GM12878 (cell line): ENCODE measurements around the gene MYO6. TPM values are rescaled to one million over a fixed set of nuclear protein-coding genes. Genes with fewer than 3 reads are reported as not detected.

Experiments
- ATAC-seq: fragments of 200-7000 bp; cut with Tn5 transposase; 3 replicates; pipeline ENCODE4 v1.9.1; 2020; ENCODE audit warnings: mild to moderate bottlenecking, moderate library complexity
- BruUV-seq: library from RNA; stranded (reverse); fragments of 400-500 nt; replicated peaks from 2 replicates; lab custom pipeline; 2021; lab: Mats Ljungman, UMichigan
- CTCF ChIA-PET: fragments of 300-600 bp; sonication (Branson Sonifier 250); formaldehyde crosslinking; extraction: SDS; loops from one replicate; lab custom pipeline; 2021; ENCODE audit warnings: inconsistent platforms; lab: Yijun Ruan, JAX
- POLR2A ChIA-PET: fragments of 350-600 bp; formaldehyde crosslinking; extraction: SDS; loops from one replicate; lab custom pipeline; 2021; ENCODE audit warnings: inconsistent platforms; lab: Charles Lee
- RAD21 ChIA-PET: fragments of 300-600 bp; sonication (Branson Sonifier 250); formaldehyde crosslinking; loops from one replicate; lab custom pipeline; 2023; ENCODE audit warnings: antibody characterized with exemption; ENCODE audit not compliant: unreplicated experiment; lab: Charles Lee
- SMC1A ChIA-PET: fragments of 300-600 bp; sonication (Branson Sonifier 250); formaldehyde crosslinking; loops from one replicate; lab custom pipeline; 2023; ENCODE audit not compliant: unreplicated experiment, uncharacterized antibody; lab: Charles Lee
- DNase-seq: peaks from one replicate; pipeline ENCODE4 v3.0.0-alpha.2; 2011; ENCODE audit warnings: low read depth, low spot score
- FAIRE-seq: peaks from 3 replicates; lab custom pipeline; 2011; peaks lifted over from hg19 to GRCh38; lab: Jason Lieb, UNC
- H2AFZ ChIP-seq: 2 replicates; pipeline ENCODE4 v1.6.0; 2011; ENCODE audit warnings: low read depth, low read length, control low read depth; ENCODE audit not compliant: control insufficient read depth
- H3K27ac ChIP-seq: 2 replicates; pipeline ENCODE4 v1.5.1; 2011; ENCODE audit warnings: control low read depth; ENCODE audit not compliant: control insufficient read depth, insufficient read depth
- H3K27me3 ChIP-seq, 2 experiments: replicated peaks in 1 of 2; 2 replicates each; pipeline versions ENCODE4 v1.6.0 to v1.6.1; 2011; ENCODE audit warnings: low read length in 1 of 2; ENCODE audit not compliant: control insufficient read depth in 2 of 2, insufficient read depth in 2 of 2
- H3K36me3 ChIP-seq, 2 experiments: 2 replicates each; pipeline ENCODE4 v1.5.1; 2011; ENCODE audit warnings: low read length in 1 of 2; ENCODE audit not compliant: control insufficient read depth in 2 of 2, insufficient read depth in 2 of 2
- H3K4me1 ChIP-seq: 2 replicates; pipeline ENCODE4 v1.6.1; 2011; ENCODE audit warnings: mild to moderate bottlenecking, low read length, moderate library complexity, mixed read lengths; ENCODE audit not compliant: control insufficient read depth, insufficient read depth
- H3K4me2 ChIP-seq: 2 replicates; pipeline ENCODE4 v1.6.0; 2011; ENCODE audit warnings: control low read depth; ENCODE audit not compliant: control insufficient read depth, insufficient read depth
- H3K4me3 ChIP-seq: fragments of 200-600 bp; sonication (generic); 2 replicates; pipeline ENCODE4 v1.5.1; 2016
- H3K79me2 ChIP-seq: 2 replicates; pipeline ENCODE4 v1.6.0; 2011; ENCODE audit warnings: low read length; ENCODE audit not compliant: control insufficient read depth, insufficient read depth
- H3K9ac ChIP-seq: 2 replicates; pipeline ENCODE4 v1.8.0; 2011; ENCODE audit warnings: low read length, control low read depth, mixed read lengths; ENCODE audit not compliant: control insufficient read depth, insufficient read depth
- H3K9me3 ChIP-seq: replicated peaks from 3 replicates; pipeline ENCODE4 v1.5.1; 2011; ENCODE audit warnings: mild to moderate bottlenecking, low read length; ENCODE audit not compliant: control insufficient read depth, insufficient read depth
- H4K20me1 ChIP-seq: 2 replicates; pipeline ENCODE4 v1.6.0; 2011; ENCODE audit not compliant: control insufficient read depth, insufficient read depth
- BRCA1 ChIP-seq: IDR thresholded peaks from 2 replicates; pipeline ENCODE4 v1.6.1; 2011; ENCODE audit warnings: low read depth, low read length, improper control_type of control experiment
- GABPA ChIP-seq: IDR thresholded peaks from 2 replicates; pipeline ENCODE4 v1.6.1; 2014; ENCODE audit warnings: antibody characterized with exemption, low read depth, mild to moderate bottlenecking, inconsistent platforms
- IRF4 ChIP-seq: IDR thresholded peaks from 2 replicates; pipeline ENCODE4 v1.6.1; 2011; ENCODE audit warnings: low read depth, low read length
- KDM1A ChIP-seq: fragments of 200-600 bp; sonication (generic); IDR thresholded peaks from 2 replicates; pipeline ENCODE4 v1.6.1; 2016; ENCODE audit warnings: borderline replicate concordance
- MEF2A ChIP-seq: IDR thresholded peaks from 2 replicates; pipeline ENCODE4 v1.6.1; 2011; ENCODE audit warnings: low read depth, mild to moderate bottlenecking, low read length, moderate library complexity; ENCODE audit not compliant: insufficient read depth
- RBBP5 ChIP-seq: fragments of 200-600 bp; sonication (generic); conservative IDR thresholded peaks from 2 replicates; pipeline ENCODE4 v1.6.1; 2016
- SIX5 ChIP-seq: IDR thresholded peaks from 2 replicates; pipeline ENCODE4 v1.6.1; 2011; ENCODE audit warnings: mild to moderate bottlenecking, low read depth, low read length, moderate library complexity; ENCODE audit not compliant: severe bottlenecking
- SMARCA5 ChIP-seq: fragments of 450-650 bp; IDR thresholded peaks from 2 replicates; pipeline ENCODE4 v1.6.1; 2017; ENCODE audit warnings: mild to moderate bottlenecking
- TBL1XR1 ChIP-seq: IDR thresholded peaks from 2 replicates; pipeline ENCODE4 v1.6.1; 2012; ENCODE audit warnings: low read depth, low read length, improper control_type of control experiment
- ZNF687 ChIP-seq: fragments of 450-650 bp; IDR thresholded peaks from 2 replicates; pipeline ENCODE4 v1.6.1; 2017; ENCODE audit warnings: mild to moderate bottlenecking, moderate library complexity
- WGBS: methylation state at CpG from one replicate; pipeline ENCODE4 v1.1.6; 2016; ENCODE audit warnings: low lambda C conversion rate; ENCODE audit not compliant: insufficient replicate concordance, insufficient coverage; ENCODE audit errors: missing lambda C conversion rate; 5-methylcytosine and 5-hydroxymethylcytosine counted together
- in situ Hi-C: fragments of 300-500 bp; cut with MboI; formaldehyde crosslinking; loops from 9 replicates; pipeline ENCODE4 v1.14.3; 2018; ENCODE audit warnings: mixed read lengths
- intact Hi-C: fragments of 100-400 bp; cut with micrococcal nuclease; formaldehyde crosslinking; loops from one replicate; pipeline ENCODE4 v1.14.2; 2022; ENCODE audit not compliant: unreplicated experiment
- polyA plus RNA-seq, 11 experiments: library from polyadenylated mRNA; depleted of rRNA in 4 of 11; unstranded in 6 of 11; stranded (reverse) in 5 of 11; fragments of >200 nt; fragmentation: Nextera tagmentation in 4 of 11; fragmentation: Illumina TruSeq in 1 of 11; extraction: Ambion mirVana in 4 of 11; extraction: Trizol in 1 of 11; gene quantifications; 1 replicate in 1 of 11; 2 replicates in 10 of 11; pipeline versions ENCODE4 v1.2.1 to v1.2.3, GENCODE V29; 2011 to 2016; ENCODE audit warnings: inconsistent platforms in 2 of 11, missing spikeins in 2 of 11, low read depth in 1 of 11
- total RNA-seq, 4 experiments: library from RNA; depleted of rRNA in 3 of 4; stranded (reverse); fragments of >200 nt in 3 of 4; fragmentation: Illumina TruSeq in 1 of 4; extraction: Trizol in 1 of 4; gene quantifications; 2 replicates each; pipeline versions ENCODE4 v1.2.1 to v1.2.3, GENCODE V29; 2013 to 2021
- TF ChIP-seq, protein P1 (sequence below): fragments of 450-650 bp; IDR thresholded peaks from 2 replicates; pipeline ENCODE4 v1.6.1; 2016; ENCODE audit warnings: mild to moderate bottlenecking, moderate library complexity, borderline replicate concordance
- TF ChIP-seq, protein P2 (sequence below): fragments of 450-650 bp; IDR thresholded peaks from 2 replicates; pipeline ENCODE4 v1.6.1; 2016; ENCODE audit warnings: mild to moderate bottlenecking

Gene MYO6
- total and polyA plus RNA-seq, 10 of the 15 experiments (the other 5 are each of a cell fraction or from before 2014, with no cell fraction given), result 7.9 to 30.4 (median 16.8) TPM

DNA sequence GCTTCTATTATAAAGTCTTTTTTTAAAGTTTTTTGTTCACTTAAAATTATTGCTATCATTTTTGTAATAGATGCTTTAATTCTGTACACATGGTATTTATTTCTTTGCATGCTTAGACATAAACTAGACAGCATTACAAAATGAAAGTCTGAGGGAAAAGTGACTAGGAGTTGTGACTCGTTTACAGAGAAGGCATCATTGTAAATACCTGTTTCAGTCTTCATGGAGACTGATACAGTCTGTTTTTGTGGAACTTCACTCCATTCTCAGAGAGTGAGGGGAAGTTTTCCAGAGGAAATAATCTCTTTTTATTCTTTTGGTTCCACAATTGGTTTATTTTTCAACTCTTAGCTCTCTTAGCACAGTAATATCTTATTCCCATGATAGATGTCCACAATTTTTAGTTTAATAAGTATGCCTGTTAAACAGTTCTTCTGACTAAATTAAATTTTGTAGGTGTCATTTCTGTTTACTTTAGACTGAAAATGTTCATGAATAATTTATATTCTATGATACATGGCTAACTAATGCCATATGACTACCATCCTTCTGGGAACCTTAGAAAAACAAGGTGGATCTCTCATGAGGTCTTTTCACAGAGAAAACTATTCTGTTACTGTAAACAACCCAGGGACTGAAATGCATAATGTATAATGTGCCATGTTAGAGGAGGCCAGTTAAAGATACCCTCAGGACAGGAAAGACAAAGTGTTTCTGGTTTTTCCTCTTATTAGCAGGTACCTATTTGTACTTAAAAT lies 69.2 kb downstream of the MYO6 start (continued):
- TF ChIP-seq SIX5, result no peak
- no peak for TF ChIP-seq KDM1A
- TF ChIP-seq, protein P1, sequence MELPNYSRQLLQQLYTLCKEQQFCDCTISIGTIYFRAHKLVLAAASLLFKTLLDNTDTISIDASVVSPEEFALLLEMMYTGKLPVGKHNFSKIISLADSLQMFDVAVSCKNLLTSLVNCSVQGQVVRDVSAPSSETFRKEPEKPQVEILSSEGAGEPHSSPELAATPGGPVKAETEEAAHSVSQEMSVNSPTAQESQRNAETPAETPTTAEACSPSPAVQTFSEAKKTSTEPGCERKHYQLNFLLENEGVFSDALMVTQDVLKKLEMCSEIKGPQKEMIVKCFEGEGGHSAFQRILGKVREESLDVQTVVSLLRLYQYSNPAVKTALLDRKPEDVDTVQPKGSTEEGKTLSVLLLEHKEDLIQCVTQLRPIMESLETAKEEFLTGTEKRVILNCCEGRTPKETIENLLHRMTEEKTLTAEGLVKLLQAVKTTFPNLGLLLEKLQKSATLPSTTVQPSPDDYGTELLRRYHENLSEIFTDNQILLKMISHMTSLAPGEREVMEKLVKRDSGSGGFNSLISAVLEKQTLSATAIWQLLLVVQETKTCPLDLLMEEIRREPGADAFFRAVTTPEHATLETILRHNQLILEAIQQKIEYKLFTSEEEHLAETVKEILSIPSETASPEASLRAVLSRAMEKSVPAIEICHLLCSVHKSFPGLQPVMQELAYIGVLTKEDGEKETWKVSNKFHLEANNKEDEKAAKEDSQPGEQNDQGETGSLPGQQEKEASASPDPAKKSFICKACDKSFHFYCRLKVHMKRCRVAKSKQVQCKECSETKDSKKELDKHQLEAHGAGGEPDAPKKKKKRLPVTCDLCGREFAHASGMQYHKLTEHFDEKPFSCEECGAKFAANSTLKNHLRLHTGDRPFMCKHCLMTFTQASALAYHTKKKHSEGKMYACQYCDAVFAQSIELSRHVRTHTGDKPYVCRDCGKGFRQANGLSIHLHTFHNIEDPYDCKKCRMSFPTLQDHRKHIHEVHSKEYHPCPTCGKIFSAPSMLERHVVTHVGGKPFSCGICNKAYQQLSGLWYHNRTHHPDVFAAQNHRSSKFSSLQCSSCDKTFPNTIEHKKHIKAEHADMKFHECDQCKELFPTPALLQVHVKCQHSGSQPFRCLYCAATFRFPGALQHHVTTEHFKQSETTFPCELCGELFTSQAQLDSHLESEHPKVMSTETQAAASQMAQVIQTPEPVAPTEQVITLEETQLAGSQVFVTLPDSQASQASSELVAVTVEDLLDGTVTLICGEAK, result no peak
- TF ChIP-seq GABPA, result no peak
- TF ChIP-seq RBBP5, result no peak
- TF ChIP-seq, all 136 proteins: peak for 0

GRCh38 chr6:75819776-75820487 lies 70.9 kb downstream of the MYO6 start:
- no peaks in the 10 kb centered on the region for H3K9me3 ChIP-seq
- ATAC-seq, result no peak
- no peaks in the 10 kb centered on the region for H4K20me1 ChIP-seq
- ChIA-PET POLR2A (interaction anchor here (1.0 kb wide), 1 partner anchor 10 kb away, joined by 3 read pairs; no protein-coding TSS in a partner anchor), SMC1A (interaction anchor here (0.8 to 2.7 kb wide), 5 partner anchors 10 to 69 kb away, joined by 3 to 9 read pairs (median 4); no protein-coding TSS in a partner anchor), CTCF (interaction anchor here (0.6 to 1.4 kb wide), 3 partner anchors 21 to 73 kb away, joined by 3 to 6 read pairs (median 3); no protein-coding TSS in a partner anchor), RAD21 (no interaction called here)
- no peaks in the 10 kb centered on the region for H3K79me2 ChIP-seq
- no peak overlapping the region for H2AFZ ChIP-seq
- no TSS peak for BruUV-seq
- H3K4me2 ChIP-seq, result no peak overlapping the region
- H3K36me3 ChIP-seq, result no peaks in the 10 kb centered on the region; a peak in 1 of 4 replicates
- no peak overlapping the region for H3K4me3 ChIP-seq
- DNase-seq, result no peak
- H3K9ac ChIP-seq, result no peak overlapping the region
- in situ Hi-C loops, result no loop called here
- no peak for FAIRE-seq
- H3K27me3 ChIP-seq, result no peaks in the 10 kb centered on the region
- 56% methylated on average over 5 of the region's 5 CpGs for WGBS
- H3K4me1 ChIP-seq, result no peaks in the 10 kb centered on the region
- intact Hi-C loops, result no loop called here
- no peak overlapping the region for H3K27ac ChIP-seq
- TF ChIP-seq SMARCA5, result no peak
- TF ChIP-seq MEF2A, result no peak
- TF ChIP-seq BRCA1, result no peak
- no peak for TF ChIP-seq IRF4
- TF ChIP-seq TBL1XR1, result no peak
- TF ChIP-seq, protein P2, sequence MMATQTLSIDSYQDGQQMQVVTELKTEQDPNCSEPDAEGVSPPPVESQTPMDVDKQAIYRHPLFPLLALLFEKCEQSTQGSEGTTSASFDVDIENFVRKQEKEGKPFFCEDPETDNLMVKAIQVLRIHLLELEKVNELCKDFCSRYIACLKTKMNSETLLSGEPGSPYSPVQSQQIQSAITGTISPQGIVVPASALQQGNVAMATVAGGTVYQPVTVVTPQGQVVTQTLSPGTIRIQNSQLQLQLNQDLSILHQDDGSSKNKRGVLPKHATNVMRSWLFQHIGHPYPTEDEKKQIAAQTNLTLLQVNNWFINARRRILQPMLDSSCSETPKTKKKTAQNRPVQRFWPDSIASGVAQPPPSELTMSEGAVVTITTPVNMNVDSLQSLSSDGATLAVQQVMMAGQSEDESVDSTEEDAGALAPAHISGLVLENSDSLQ, result no peak
- no peak for TF ChIP-seq ZNF687
